Suprapubic skin (tissue), 4 donors: ENCODE measurements around the gene ZNF148. TPM values are rescaled to one million over a fixed set of nuclear protein-coding genes. Genes with fewer than 3 reads are reported as not detected.
"Not testable (repeated sequence)": the region's sequence is repeated elsewhere in the genome, so short reads cannot be mapped to it uniquely, and the experiment has no call there.

Experiments used
- DNase-seq, 2 donors: peaks; one replicate each; pipeline ENCODE4 v3.0.0-alpha.2; 2019; ENCODE audit warnings: low spot score in 2 of 2
- H3K27ac ChIP-seq: fragments of 200-600 bp; sonication (generic); one replicate; pipeline ENCODE4 v1.5.1; 2019
- H3K27me3 ChIP-seq: fragments of 200-600 bp; sonication (generic); one replicate; pipeline ENCODE4 v1.5.1; 2019
- H3K36me3 ChIP-seq: fragments of 200-600 bp; sonication (generic); one replicate; pipeline ENCODE4 v1.5.1; 2019
- H3K4me1 ChIP-seq: fragments of 200-600 bp; sonication (generic); one replicate; pipeline ENCODE4 v1.5.1; 2019
- H3K4me3 ChIP-seq: fragments of 200-600 bp; sonication (generic); one replicate; pipeline ENCODE4 v1.5.1; 2019; ENCODE audit warnings: mild to moderate bottlenecking
- H3K9me3 ChIP-seq: fragments of 200-600 bp; sonication (generic); one replicate; pipeline ENCODE4 v1.5.1; 2019
- CTCF ChIP-seq, 2 donors: fragments of 200-600 bp in 1 of 2; fragments of 450-650 bp in 1 of 2; sonication (generic) in 1 of 2; IDR thresholded peaks; one replicate each; pipeline ENCODE4 v1.5.1; 2016 to 2019; ENCODE audit warnings: antibody characterized with exemption in 2 of 2, mild to moderate bottlenecking in 1 of 2, moderate library complexity in 1 of 2
- EP300 ChIP-seq: sonication (generic); formaldehyde crosslinking; IDR thresholded peaks from one replicate; pipeline ENCODE4 v1.6.1; 2017; ENCODE audit warnings: antibody characterized with exemption
- POLR2A ChIP-seq, 2 donors: fragments of 450-650 bp; IDR thresholded peaks; one replicate each; pipeline ENCODE4 v1.6.1; 2017; ENCODE audit warnings: antibody characterized with exemption in 2 of 2, mild to moderate bottlenecking in 2 of 2, moderate library complexity in 2 of 2
- POLR2AphosphoS5 ChIP-seq, 3 donors: sonication (generic); formaldehyde crosslinking; IDR thresholded peaks; one replicate each; pipeline ENCODE4 v1.6.1; 2017; ENCODE audit warnings: antibody characterized with exemption in 3 of 3
- WGBS: methylation state at CpG from one replicate; pipeline ENCODE4 v1.1.5; 2018; 5-methylcytosine and 5-hydroxymethylcytosine counted together
- total RNA-seq, 4 donors: library from RNA; depleted of rRNA; stranded (reverse); fragments of >200 nt; gene quantifications; one replicate each; pipeline ENCODE4 v1.1.0, GENCODE V29; 2016

Gene ZNF148
- total RNA-seq, 4 donors from 2014 or later, result 16.5 to 30.0 (median 20.3) TPM

GRCh38 chr3:125394406-125394805, 19.3 kb upstream of the ZNF148 start:
- TF ChIP-seq EP300 (no peak), CTCF (IDR thresholded peaks at IDR 0.05) (no peak)
- Histone ChIP-seq H3K36me3 (no peaks in the 10 kb centered on the region), H3K27ac (no peak overlapping the region), H3K9me3 (no peaks in the 10 kb centered on the region), H3K4me3 (no peak overlapping the region), H3K27me3 (peaks cover 3% of the 10 kb centered on the region), H3K4me1 (no peaks in the 10 kb centered on the region)
- no peak for DNase-seq
- WGBS, result 89% methylated on average over 3 of the region's 3 CpGs

DNA sequence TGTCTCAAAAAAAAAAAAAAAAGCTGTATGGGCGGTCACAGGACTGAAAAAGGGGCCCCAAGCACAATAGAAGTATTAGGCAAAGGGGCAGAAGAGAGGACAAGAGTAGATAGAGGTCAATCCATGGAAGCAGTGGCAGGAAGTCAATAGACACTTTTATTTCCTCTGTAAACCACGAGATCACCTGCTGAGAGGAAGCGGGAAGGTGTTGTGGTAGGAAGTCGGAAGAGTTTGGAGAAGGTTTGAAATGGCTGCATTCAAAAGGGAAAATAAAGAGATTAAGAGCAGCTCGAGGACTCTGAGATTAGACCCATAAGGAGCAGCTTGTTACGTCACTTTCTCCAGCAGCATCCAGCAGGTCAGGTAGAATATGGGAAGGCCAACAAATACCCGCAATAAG, 14.2 kb upstream of the ZNF148 start:
- DNase-seq, result no peak
- WGBS, result 87% methylated on average over 7 of the region's 7 CpGs
- no peak overlapping the region for H3K27ac ChIP-seq
- H3K36me3 ChIP-seq, result no peaks in the 10 kb centered on the region
- H3K27me3 ChIP-seq, result no peaks in the 10 kb centered on the region
- H3K9me3 ChIP-seq, result no peaks in the 10 kb centered on the region
- TF ChIP-seq EP300, result no peak
- TF ChIP-seq CTCF (IDR thresholded peaks at IDR 0.05), result no peak
- no peak for TF ChIP-seq POLR2A (IDR thresholded peaks at IDR 0.05)
- TF ChIP-seq POLR2AphosphoS5 (IDR thresholded peaks at IDR 0.05), result no peak
- no peak overlapping the region for H3K4me3 ChIP-seq
- H3K4me1 ChIP-seq, result no peaks in the 10 kb centered on the region

DNA sequence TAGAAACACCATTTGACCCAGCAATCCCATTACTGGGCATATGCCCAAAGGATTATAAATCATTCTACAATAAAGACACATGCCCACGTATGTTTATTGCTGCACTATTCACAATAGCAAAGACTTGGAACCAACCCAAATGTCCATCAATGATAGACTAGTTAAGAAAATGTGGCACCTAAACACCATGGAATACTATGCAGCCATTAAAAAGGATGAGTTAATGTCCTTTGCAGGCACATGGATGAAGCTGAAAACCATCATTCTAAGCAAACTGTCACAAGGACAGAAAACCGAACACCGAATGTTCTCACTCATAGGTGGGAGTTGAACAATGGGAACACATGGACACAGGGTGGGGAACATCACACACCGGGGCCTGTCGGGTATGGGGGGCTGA, 13.2 kb upstream of the ZNF148 start:
- DNase-seq, H3K27ac ChIP-seq, H3K36me3 ChIP-seq, H3K4me3 ChIP-seq, H3K27me3 ChIP-seq, H3K9me3 ChIP-seq, H3K4me1 ChIP-seq: not testable (repeated sequence)
- WGBS, result 83% methylated on average over 5 of the region's 5 CpGs

DNA sequence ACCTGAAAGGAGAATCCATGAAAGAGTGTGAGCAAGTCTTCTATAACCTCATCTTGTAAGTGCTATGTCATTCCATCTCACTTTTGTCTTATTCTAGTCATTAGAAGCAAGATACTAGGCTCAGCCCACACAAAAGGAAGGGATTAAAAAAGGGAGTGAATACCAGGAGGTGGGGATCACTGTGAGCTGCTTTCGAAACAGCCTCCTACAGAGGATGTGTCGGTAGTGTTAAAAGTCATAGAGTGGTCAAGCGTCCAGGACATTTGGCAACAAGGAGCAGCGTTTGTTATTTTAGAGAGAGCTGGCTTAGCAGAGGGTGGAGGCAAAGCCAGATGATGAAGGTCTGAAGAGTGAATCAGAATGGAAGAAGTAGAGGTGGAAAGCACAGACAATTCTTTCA, 11.7 kb upstream of the ZNF148 start:
- no peaks in the 10 kb centered on the region for H3K36me3 ChIP-seq
- TF ChIP-seq CTCF (IDR thresholded peaks at IDR 0.05) (no peak), POLR2A (IDR thresholded peaks at IDR 0.05) (no peak), POLR2AphosphoS5 (IDR thresholded peaks at IDR 0.05) (no peak), EP300 (no peak)
- H3K27ac ChIP-seq, result no peak overlapping the region
- no peaks in the 10 kb centered on the region for H3K27me3 ChIP-seq
- H3K4me1 ChIP-seq, result no peaks in the 10 kb centered on the region
- H3K9me3 ChIP-seq, result no peaks in the 10 kb centered on the region
- 93% methylated on average over 4 of the region's 4 CpGs for WGBS
- no peak for DNase-seq
- H3K4me3 ChIP-seq, result no peak overlapping the region

DNA sequence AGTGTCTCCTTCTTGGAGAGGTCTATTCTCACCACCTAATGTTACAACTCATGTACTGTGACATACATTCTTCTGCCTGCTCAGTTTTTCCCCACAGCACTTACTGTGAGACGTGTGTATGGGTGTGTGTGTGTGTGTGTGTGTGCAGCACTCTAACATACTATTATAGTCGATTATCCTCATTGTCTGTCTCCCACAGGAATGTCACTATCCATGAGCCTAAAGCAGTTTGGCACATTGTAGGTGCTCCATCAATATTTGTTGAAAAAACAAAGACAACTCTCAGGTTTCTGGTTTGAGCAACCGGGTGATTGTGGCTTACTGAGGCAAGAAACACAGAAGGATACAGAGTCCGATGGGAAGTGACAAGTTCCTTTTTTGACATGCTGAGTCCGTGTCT, 8.6 kb upstream of the ZNF148 start:
- H3K4me3 ChIP-seq, result no peak overlapping the region
- H3K4me1 ChIP-seq, result no peaks in the 10 kb centered on the region
- TF ChIP-seq POLR2AphosphoS5 (IDR thresholded peaks at IDR 0.05) (no peak), CTCF (IDR thresholded peaks at IDR 0.05) (no peak), EP300 (no peak)
- no peaks in the 10 kb centered on the region for H3K9me3 ChIP-seq
- DNase-seq, result no peak
- no peaks in the 10 kb centered on the region for H3K27me3 ChIP-seq
- no peaks in the 10 kb centered on the region for H3K36me3 ChIP-seq
- WGBS, result 55% methylated on average over 5 of the region's 5 CpGs
- H3K27ac ChIP-seq, result no peak overlapping the region

GRCh38 chr3:125382298-125382697, 7.2 kb upstream of the ZNF148 start:
- no peak for DNase-seq
- WGBS, result 57% methylated on average over 1 of the region's 1 CpG

More at GRCh38 chr3:125382298-125382697, 7.2 kb upstream of the ZNF148 start:
- Histone ChIP-seq H3K4me3 (no peak overlapping the region), H3K36me3 (no peaks in the 10 kb centered on the region), H3K27me3 (no peaks in the 10 kb centered on the region), H3K4me1 (no peaks in the 10 kb centered on the region), H3K9me3 (no peaks in the 10 kb centered on the region), H3K27ac (no peak overlapping the region)
- TF ChIP-seq POLR2A (IDR thresholded peaks at IDR 0.05) (no peak), CTCF (IDR thresholded peaks at IDR 0.05) (no peak), EP300 (no peak), POLR2AphosphoS5 (IDR thresholded peaks at IDR 0.05) (no peak)
